HepG2 (cell line): ENCODE results near the gene ANKRD60. TPM values are rescaled to one million over a fixed set of nuclear protein-coding genes. Genes with fewer than 3 reads are reported as not detected.
A peak's percentile ranks its signal among the peaks of the same experiment; 100 is the strongest.

Experiments used
- ATAC-seq: fragments of 200-7000 bp; cut with Tn5 transposase; 3 replicates; pipeline ENCODE4 v1.9.1; 2020; ENCODE audit warnings: mild to moderate bottlenecking, moderate library complexity
- BruUV-seq: library from RNA; stranded (reverse); fragments of 400-500 nt; replicated peaks from 2 replicates; lab custom pipeline; 2021; lab: Mats Ljungman, UMichigan
- CTCF ChIA-PET: fragments of 300-600 bp; formaldehyde crosslinking; extraction: SDS; loops from one replicate; lab custom pipeline; 2021; ENCODE audit warnings: low total read pairs, inconsistent platforms, low intra/inter-chr PET ratio; lab: Yijun Ruan, JAX
- POLR2A ChIA-PET: fragments of 350-600 bp; sonication (Branson Sonifier 250); formaldehyde crosslinking; loops from one replicate; lab custom pipeline; 2020; ENCODE audit warnings: antibody characterized with exemption, inconsistent platforms; lab: Yijun Ruan, JAX
- DNase-seq: peaks from one replicate; pipeline ENCODE4 v3.0.0-alpha.2; 2015; ENCODE audit warnings: low spot score
- FAIRE-seq: peaks from 3 replicates; lab custom pipeline; 2011; peaks lifted over from hg19 to GRCh38; lab: Jason Lieb, UNC
- H2AFZ ChIP-seq: one replicate; pipeline ENCODE4 v1.6.1; 2011; ENCODE audit warnings: low read length, inconsistent platforms
- H3K27ac ChIP-seq: fragments of 300-600 bp; 3 replicates; pipeline ENCODE4 v1.8.0; 2011; ENCODE audit warnings: mixed run types, mild to moderate bottlenecking, mixed read lengths, low read length, inconsistent platforms; ENCODE audit not compliant: insufficient read depth; ENCODE audit errors: extremely low read length
- H3K27me3 ChIP-seq, 2 experiments: fragments of 200-600 bp in 1 of 2; 2 replicates in 1 of 2; 3 replicates in 1 of 2; pipeline versions ENCODE4 v1.6.0 to v1.8.0; 2011; ENCODE audit warnings: low read length in 2 of 2, mild to moderate bottlenecking in 2 of 2, moderate library complexity in 2 of 2, inconsistent platforms in 1 of 2; ENCODE audit not compliant: insufficient read depth in 2 of 2, control insufficient read depth in 1 of 2
- H3K36me3 ChIP-seq, 2 experiments: fragments of 200-600 bp in 1 of 2; replicated peaks in 1 of 2; 2 replicates in 1 of 2; 3 replicates in 1 of 2; pipeline versions ENCODE4 v1.5.1 to v1.8.0; 2011; ENCODE audit warnings: low read length in 2 of 2, inconsistent platforms in 1 of 2; ENCODE audit not compliant: insufficient read depth in 2 of 2, control insufficient read depth in 1 of 2
- H3K4me1 ChIP-seq: 2 replicates; pipeline ENCODE4 v1.5.1; 2012; ENCODE audit warnings: low read length, inconsistent platforms; ENCODE audit not compliant: insufficient read depth
- H3K4me2 ChIP-seq: 2 replicates; pipeline ENCODE4 v1.6.0; 2011; ENCODE audit warnings: low read depth, low read length, inconsistent platforms
- H3K4me3 ChIP-seq, 3 experiments: fragments of 200-600 bp in 1 of 3; sonication (generic), shearing (Covaris generic) in 1 of 3; replicated peaks in 1 of 3; 2 replicates each; pipeline ENCODE4 v1.5.1; 2011 to 2016; ENCODE audit warnings: low read length in 3 of 3, inconsistent platforms in 2 of 3, low read depth in 2 of 3, mild to moderate bottlenecking in 2 of 3, control low read depth in 1 of 3, mixed read lengths in 1 of 3; ENCODE audit not compliant: insufficient read depth in 1 of 3
- H3K79me2 ChIP-seq: one replicate; pipeline ENCODE4 v1.6.1; 2011; ENCODE audit warnings: low read length, inconsistent platforms; ENCODE audit not compliant: insufficient read depth
- H3K9ac ChIP-seq: 2 replicates; pipeline ENCODE4 v1.6.0; 2011; ENCODE audit warnings: mild to moderate bottlenecking, low read depth, low read length, inconsistent platforms; ENCODE audit not compliant: insufficient read depth
- H3K9me3 ChIP-seq: 2 replicates; pipeline ENCODE4 v1.5.1; 2012; ENCODE audit warnings: mild to moderate bottlenecking, low read length
- H4K20me1 ChIP-seq: 2 replicates; pipeline ENCODE4 v1.6.0; 2011; ENCODE audit warnings: inconsistent platforms, mild to moderate bottlenecking, low read length, moderate library complexity; ENCODE audit not compliant: insufficient read depth
- FLYWCH1 ChIP-seq: sonication (generic); formaldehyde crosslinking; IDR thresholded peaks from 2 replicates; pipeline ENCODE4 v1.8.1; 2023; ENCODE audit warnings: mild to moderate bottlenecking, missing genetic modification reagents
- MTERF4 ChIP-seq: sonication (generic); formaldehyde crosslinking; IDR thresholded peaks from 2 replicates; pipeline ENCODE4 v1.8.0; 2023; ENCODE audit warnings: mild to moderate bottlenecking, missing genetic modification reagents
- PCBP1 ChIP-seq: fragments of 200-400 bp; formaldehyde crosslinking; IDR thresholded peaks from 2 replicates; pipeline ENCODE4 v1.6.1; 2017; ENCODE audit warnings: mild to moderate bottlenecking, low read depth, low read length, borderline replicate concordance
- PHF20 ChIP-seq: sonication (generic); formaldehyde crosslinking; IDR thresholded peaks from 2 replicates; pipeline ENCODE4 v1.5.0; 2020; ENCODE audit warnings: mild to moderate bottlenecking, missing genetic modification reagents
- REXO4 ChIP-seq: sonication (generic); formaldehyde crosslinking; IDR thresholded peaks from 2 replicates; pipeline ENCODE4 v1.8.0; 2022; ENCODE audit warnings: missing genetic modification reagents, mild to moderate bottlenecking, borderline replicate concordance
- SIX4 ChIP-seq: sonication (generic); formaldehyde crosslinking; IDR thresholded peaks from 2 replicates; pipeline ENCODE4 v1.4.0; 2020; ENCODE audit warnings: missing genetic modification reagents
- TBX2 ChIP-seq: sonication (generic); formaldehyde crosslinking; IDR thresholded peaks from 2 replicates; pipeline ENCODE4 v1.5.0; 2020; ENCODE audit warnings: missing genetic modification reagents, mild to moderate bottlenecking, borderline replicate concordance
- TGIF2 ChIP-seq: IDR thresholded peaks from 2 replicates; pipeline ENCODE4 v1.6.1; 2016; ENCODE audit warnings: control low read depth, missing compliant biosample characterization
- ZC3H4 ChIP-seq: sonication (generic); formaldehyde crosslinking; IDR thresholded peaks from 2 replicates; pipeline ENCODE4 v1.4.0; 2020; ENCODE audit warnings: missing genetic modification reagents, borderline replicate concordance
- ZKSCAN1 ChIP-seq: fragments of 150-350 bp; IDR thresholded peaks from 2 replicates; pipeline ENCODE4 v1.6.1; 2014; ENCODE audit warnings: low read length
- ZMYM3 ChIP-seq: sonication (generic); formaldehyde crosslinking; IDR thresholded peaks from 2 replicates; pipeline ENCODE4 v1.5.1; 2020; ENCODE audit warnings: mild to moderate bottlenecking, missing genetic modification reagents
- ZNF121 ChIP-seq: sonication (generic); formaldehyde crosslinking; IDR thresholded peaks from 2 replicates; pipeline ENCODE4 v1.5.0; 2020; ENCODE audit warnings: mild to moderate bottlenecking, missing genetic modification reagents
- ZNF235 ChIP-seq: sonication (generic); formaldehyde crosslinking; IDR thresholded peaks from 2 replicates; pipeline ENCODE4 v1.8.1; 2023; ENCODE audit warnings: mild to moderate bottlenecking, missing genetic modification reagents, borderline replicate concordance
- ZNF781 ChIP-seq: sonication (generic); formaldehyde crosslinking; IDR thresholded peaks from 2 replicates; pipeline ENCODE4 v1.5.1; 2020; ENCODE audit warnings: borderline replicate concordance, mild to moderate bottlenecking, missing genetic modification reagents; ENCODE audit errors: not compliant biosample characterization
- ZNF784 ChIP-seq: sonication (generic); formaldehyde crosslinking; IDR thresholded peaks from 2 replicates; pipeline ENCODE4 v1.5.1; 2020; ENCODE audit warnings: missing genetic modification reagents, mild to moderate bottlenecking, borderline replicate concordance
- ZNF790 ChIP-seq: sonication (generic); formaldehyde crosslinking; IDR thresholded peaks from 2 replicates; pipeline ENCODE4 v1.8.0; 2022; ENCODE audit warnings: missing genetic modification reagents, mild to moderate bottlenecking, borderline replicate concordance
- WGBS: methylation state at CpG from one replicate; pipeline ENCODE4 v1.1.6; 2017; ENCODE audit warnings: low lambda C conversion rate; 5-methylcytosine and 5-hydroxymethylcytosine counted together
- in situ Hi-C: cut with HindIII; loops from 2 replicates; pipeline ENCODE4 v1.10.0; 2017; ENCODE audit warnings: low pct_unique_long_range_greater_than_20kb; ENCODE audit not compliant: extremely low pct_ligation_motif_present
- intact Hi-C: fragments of 100-400 bp; cut with micrococcal nuclease; formaldehyde crosslinking; loops from one replicate; pipeline ENCODE4 v1.10.0; 2022; ENCODE audit not compliant: unreplicated experiment
- polyA plus RNA-seq, 8 experiments: library from polyadenylated mRNA; depleted of rRNA in 3 of 8; stranded (reverse) in 7 of 8; unstranded in 1 of 8; fragments of >200 nt; fragmentation: Illumina TruSeq in 4 of 8; extraction: Trizol in 4 of 8; gene quantifications; 2 replicates each; pipeline versions ENCODE4 v1.2.1 to v1.2.3, GENCODE V29; 2011 to 2016; ENCODE audit warnings: low read depth in 4 of 8, missing spikeins in 1 of 8, mixed read lengths in 1 of 8; ENCODE audit not compliant: insufficient read depth in 1 of 8
- total RNA-seq, 5 experiments: library from RNA; depleted of rRNA; stranded (reverse); fragments of >200 nt; fragmentation: Illumina TruSeq; extraction: Trizol; gene quantifications; 2 replicates each; pipeline ENCODE4 v1.2.3, GENCODE V29; 2016; ENCODE audit warnings: low read depth in 1 of 5
- TF ChIP-seq, protein P1 (sequence below): IDR thresholded peaks from 2 replicates; pipeline ENCODE4 v1.6.1; 2016

ANKRD60 gene
- total and polyA plus RNA-seq, 2 of the 13 experiments (the other 11 are each of a cell fraction or from before 2014, with no cell fraction given) = not detected

- H3K4me3 ChIP-seq = peak overlapping the region in 1 of 3 experiments; percentile 12; a peak in 1 of 6 replicates
- BruUV-seq = no TSS peak
- H3K4me2 ChIP-seq = peak overlapping the region; percentile 44
- H3K27me3 ChIP-seq = peaks cover 19 to 66% of the 10 kb centered on the region in 2 experiments
- in situ Hi-C loops = loop anchor here (5.0 kb wide), 1 partner anchor 527 kb away; no protein-coding TSS in a partner anchor
- peaks cover 6% of the 10 kb centered on the region; the same call in 1 of the 2 replicates for H3K9me3 ChIP-seq
- H3K9ac ChIP-seq = no peak overlapping the region
- H4K20me1 ChIP-seq = no peaks in the 10 kb centered on the region
- 0 out of 2 replicates have a peak, but pooled peaks cover 4% of the 10 kb centered on the region for H3K4me1 ChIP-seq
- ChIA-PET POLR2A (no interaction called here), CTCF (interaction anchor here (1.7 to 2.3 kb wide), 4 partner anchors 31 to 582 kb away, joined by 5 to 18 read pairs (median 10); no protein-coding TSS in a partner anchor)
- H3K79me2 ChIP-seq = no peaks in the 10 kb centered on the region
- FAIRE-seq (no peak), ATAC-seq (peak; percentile 16), DNase-seq (no peak)
- H3K36me3 ChIP-seq = no peaks in the 10 kb centered on the region
- intact Hi-C loops = loop anchor here (1.0 kb wide), 2 partner anchors 525 to 557 kb away; no protein-coding TSS in a partner anchor
- H3K27ac ChIP-seq = no peak overlapping the region
- 13% methylated on average over 9 of the region's 9 CpGs for WGBS
- TF ChIP-seq FLYWCH1 (CRISPR knock-in tag) (no peak), TBX2 (CRISPR knock-in tag) (0 out of 2 replicates have a peak, but pooled peaks have one; percentile 13)
- TF ChIP-seq, all 625 proteins: peak for 1
- no peak overlapping the region for H2AFZ ChIP-seq
Measured at GRCh38 chr20:58179083-58179431, 49.4 kb downstream of the ANKRD60 start.

GRCh38 chr20:58177799-58178198 is 50.7 kb downstream of the ANKRD60 start:
- in situ Hi-C loops = loop anchor here (5.0 kb wide), 1 partner anchor 525 kb away; no protein-coding TSS in a partner anchor
- Histone ChIP-seq H3K27ac (no peak overlapping the region), H3K27me3 (peaks cover 20 to 78% of the 10 kb centered on the region in 2 experiments), H3K9ac (no peak overlapping the region), H4K20me1 (no peaks in the 10 kb centered on the region), H3K4me3 (no peak overlapping the region), H3K79me2 (no peaks in the 10 kb centered on the region), H3K36me3 (no peaks in the 10 kb centered on the region), H3K4me2 (no peak overlapping the region), H3K4me1 (0 out of 2 replicates have a peak, but pooled peaks cover 4% of the 10 kb centered on the region), H2AFZ (no peak overlapping the region), H3K9me3 (no peaks in the 10 kb centered on the region)
- intact Hi-C loops = no loop called here
- no peak for DNase-seq
- no peak for FAIRE-seq
- ATAC-seq = no peak
- ChIA-PET POLR2A (no interaction called here), CTCF (no interaction called here)
- TF ChIP-seq REXO4 (CRISPR knock-in tag) = no peak
- no peak for TF ChIP-seq SIX4 (CRISPR knock-in tag)
- TF ChIP-seq ZNF784 (CRISPR knock-in tag) = no peak
- TF ChIP-seq TGIF2 (CRISPR knock-in tag) = no peak
- TF ChIP-seq ZNF781 (CRISPR knock-in tag) = no peak
- no peak for TF ChIP-seq ZKSCAN1
- TF ChIP-seq PCBP1 = no peak
- no peak for TF ChIP-seq ZMYM3
- TF ChIP-seq, protein P1, sequence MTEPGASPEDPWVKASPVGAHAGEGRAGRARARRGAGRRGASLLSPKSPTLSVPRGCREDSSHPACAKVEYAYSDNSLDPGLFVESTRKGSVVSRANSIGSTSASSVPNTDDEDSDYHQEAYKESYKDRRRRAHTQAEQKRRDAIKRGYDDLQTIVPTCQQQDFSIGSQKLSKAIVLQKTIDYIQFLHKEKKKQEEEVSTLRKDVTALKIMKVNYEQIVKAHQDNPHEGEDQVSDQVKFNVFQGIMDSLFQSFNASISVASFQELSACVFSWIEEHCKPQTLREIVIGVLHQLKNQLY (CRISPR knock-in tag) = no peak
- no peak for TF ChIP-seq MTERF4
- no peak for TF ChIP-seq PHF20 (CRISPR knock-in tag)
- no peak for TF ChIP-seq ZC3H4 (CRISPR knock-in tag)
- no peak for TF ChIP-seq ZNF235 (CRISPR knock-in tag)
- no peak for TF ChIP-seq ZNF790 (CRISPR knock-in tag)
- no peak for TF ChIP-seq ZNF121 (CRISPR knock-in tag)
- BruUV-seq = no TSS peak
- 8% methylated on average over 10 of the region's 10 CpGs for WGBS
